Right cardiac atrium (tissue), 5 donors: ENCODE results near the gene CALML3. TPM values are rescaled to one million over a fixed set of nuclear protein-coding genes. Genes with fewer than 3 reads are reported as not detected.
A peak's percentile ranks its signal among the peaks of the same experiment; 100 is the strongest.

Source experiments
- ATAC-seq, 2 donors: fragments of 200-7000 bp; cut with Tn5 transposase; one replicate each; pipeline versions ENCODE4 v1.8.0 to v1.9.1; 2020; ENCODE audit warnings: moderate library complexity in 2 of 2, mild to moderate bottlenecking in 1 of 2
- DNase-seq, 3 donors: peaks; one replicate each; pipeline ENCODE4 v3.0.0-alpha.2; 2020
- H3K27ac ChIP-seq: one replicate; pipeline ENCODE4 v1.5.1; 2013; ENCODE audit warnings: mild to moderate bottlenecking, low read length, control low read depth, moderate library complexity
- H3K27me3 ChIP-seq: one replicate; pipeline ENCODE4 v1.6.1; 2013; ENCODE audit not compliant: control insufficient read depth, insufficient read depth
- H3K4me1 ChIP-seq: one replicate; pipeline ENCODE4 v1.6.1; 2013; ENCODE audit warnings: low read length; ENCODE audit not compliant: control insufficient read depth, insufficient read depth
- H3K4me3 ChIP-seq: one replicate; pipeline ENCODE4 v1.5.1; 2013; ENCODE audit warnings: low read length, control low read depth
- H3K9me3 ChIP-seq: one replicate; pipeline ENCODE4 v1.6.1; 2013; ENCODE audit warnings: low read length; ENCODE audit not compliant: control insufficient read depth
- WGBS: extraction: QIAGEN DNeasy Blood & Tissue Kit; methylation state at CpG from one replicate; pipeline ENCODE4 v1.1.7; 2013; 5-methylcytosine and 5-hydroxymethylcytosine counted together
- intact Hi-C, 4 donors: fragments of 100-400 bp; cut with DNase I; formaldehyde crosslinking; loops; one replicate each; pipeline versions ENCODE4 v1.11.0 to v1.14.0; 2022 to 2023
- polyA plus RNA-seq: library from polyadenylated mRNA; stranded (reverse); fragments of 200-250 nt; gene quantifications from one replicate; pipeline ENCODE4 v1.2.3, GENCODE V29; 2013
- total RNA-seq, 4 donors: library from RNA; stranded (reverse); fragmentation: NEBNext Ultra II Directional; extraction: Animal tissue kit (Norgen Biotek cat#: 25700); gene quantifications; one replicate each; pipeline ENCODE4 v1.2.1, GENCODE V29; 2021
- donor health status: healthy with polysubstance abuse.
- donor health status: DM: no; HTN: yes; CAD: no.
- donor health status: DM: no; HTN: no; CAD: no.
- donor health status: DM: no; HTN: yes; CAD: no; lungs with severe emphysema.
- donor health status: DM: yes; HTN: yes; CAD: no.

CALML3 gene
- total and polyA plus RNA-seq, 5 donors: not detected

- intact Hi-C loops: no loop called here
- H3K4me1 ChIP-seq: no peaks in the 10 kb centered on the region
- H3K9me3 ChIP-seq: no peaks in the 10 kb centered on the region
- no peak overlapping the region for H3K27ac ChIP-seq
- H3K27me3 ChIP-seq: no peaks in the 10 kb centered on the region
- H3K4me3 ChIP-seq: no peak overlapping the region
- 95% methylated on average over 16 of the region's 16 CpGs for WGBS
- DNase-seq (no peak), ATAC-seq (no peak)
Observed at GRCh38 chr10:5530846-5531557, 6.2 kb downstream of the CALML3 start.

GRCh38 chr10:5531558-5532306, 7.0 kb downstream of the CALML3 start:
- intact Hi-C loops: no loop called here
- ATAC-seq: no peak
- DNase-seq: no peak
- WGBS: 69% methylated on average over 10 of the region's 10 CpGs
- Histone ChIP-seq H3K27ac (no peak overlapping the region), H3K4me3 (no peak overlapping the region), H3K9me3 (no peaks in the 10 kb centered on the region), H3K4me1 (no peaks in the 10 kb centered on the region), H3K27me3 (no peaks in the 10 kb centered on the region)

- WGBS: 94% methylated on average over 10 of the region's 10 CpGs
- Histone ChIP-seq H3K27ac (no peak overlapping the region), H3K4me1 (no peaks in the 10 kb centered on the region), H3K4me3 (no peak overlapping the region), H3K27me3 (no peaks in the 10 kb centered on the region), H3K9me3 (no peaks in the 10 kb centered on the region)
- DNase-seq (no peak), ATAC-seq (no peak)
- intact Hi-C loops: no loop called here
Observed at GRCh38 chr10:5532307-5532605, 7.5 kb downstream of the CALML3 start.

DNA sequence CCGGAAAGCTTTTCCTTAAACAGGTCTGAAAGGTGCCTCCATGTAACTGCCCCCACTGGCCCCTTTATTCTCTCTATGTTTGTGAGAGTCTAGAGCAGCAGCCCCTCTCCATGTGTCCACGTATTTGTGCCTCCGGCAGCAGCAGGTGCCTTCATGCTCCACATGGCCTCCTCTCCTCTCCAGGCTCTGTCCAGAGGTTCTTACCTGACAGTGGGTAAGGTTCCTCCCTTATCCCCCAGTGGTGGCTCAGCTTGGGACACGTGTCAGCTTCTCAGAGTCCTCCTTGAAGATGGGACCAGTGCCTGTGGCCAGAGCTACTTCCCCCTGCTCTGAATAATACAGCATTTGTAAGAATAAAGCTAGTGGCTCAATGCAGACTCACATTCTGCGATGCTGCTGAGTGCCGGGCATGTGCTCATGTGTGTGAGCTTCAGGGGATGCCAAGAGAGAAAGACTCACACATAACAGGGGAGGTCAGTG, 7.9 kb downstream of the CALML3 start:
- Histone ChIP-seq H3K27me3 (no peaks in the 10 kb centered on the region), H3K9me3 (no peaks in the 10 kb centered on the region), H3K4me3 (no peak overlapping the region), H3K4me1 (no peaks in the 10 kb centered on the region), H3K27ac (no peak overlapping the region)
- ATAC-seq (no peak), DNase-seq (no peak)
- intact Hi-C loops: no loop called here
- 90% methylated on average over 6 of the region's 6 CpGs for WGBS

DNA sequence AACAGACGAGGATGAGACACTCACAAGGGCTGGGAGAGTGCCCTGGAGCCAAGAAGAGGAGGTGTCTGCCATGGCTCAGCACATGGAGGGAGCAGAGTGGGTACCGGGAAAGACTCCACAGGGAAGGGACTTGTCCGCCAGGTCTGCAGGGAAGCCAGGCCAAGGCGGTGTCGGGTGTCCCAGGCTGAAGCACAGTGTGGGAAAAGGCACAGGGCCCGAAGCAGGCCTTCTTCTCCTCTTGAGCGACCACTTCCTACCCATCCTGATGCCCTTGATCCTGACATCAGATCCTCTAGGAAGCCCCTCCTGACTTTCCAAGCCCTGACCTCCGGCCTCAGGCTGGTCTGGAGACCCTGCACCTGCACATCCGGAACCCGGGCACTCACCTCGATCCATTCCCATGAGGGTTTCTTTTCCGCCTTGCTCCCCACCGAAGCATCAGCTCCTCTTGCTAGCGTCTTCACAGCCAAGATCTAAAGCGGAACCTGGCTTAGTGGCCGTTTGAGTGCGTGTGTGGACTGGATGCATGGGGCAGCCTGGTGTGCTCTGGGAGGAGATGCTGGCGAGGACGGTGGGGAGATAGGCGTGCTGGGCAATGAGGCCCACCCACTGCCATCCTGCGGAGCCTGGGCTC, 8.5 kb downstream of the CALML3 start:
- whole genome bisulfite sequencing: 93% methylated on average over 21 of the region's 21 CpGs
- H3K4me1 ChIP-seq: no peaks in the 10 kb centered on the region
- no peaks in the 10 kb centered on the region for H3K9me3 ChIP-seq
- no peak for DNase-seq
- intact Hi-C loops: no loop called here
- H3K4me3 ChIP-seq: no peak overlapping the region
- no peak for ATAC-seq
- H3K27me3 ChIP-seq: no peaks in the 10 kb centered on the region
- H3K27ac ChIP-seq: no peak overlapping the region

DNA sequence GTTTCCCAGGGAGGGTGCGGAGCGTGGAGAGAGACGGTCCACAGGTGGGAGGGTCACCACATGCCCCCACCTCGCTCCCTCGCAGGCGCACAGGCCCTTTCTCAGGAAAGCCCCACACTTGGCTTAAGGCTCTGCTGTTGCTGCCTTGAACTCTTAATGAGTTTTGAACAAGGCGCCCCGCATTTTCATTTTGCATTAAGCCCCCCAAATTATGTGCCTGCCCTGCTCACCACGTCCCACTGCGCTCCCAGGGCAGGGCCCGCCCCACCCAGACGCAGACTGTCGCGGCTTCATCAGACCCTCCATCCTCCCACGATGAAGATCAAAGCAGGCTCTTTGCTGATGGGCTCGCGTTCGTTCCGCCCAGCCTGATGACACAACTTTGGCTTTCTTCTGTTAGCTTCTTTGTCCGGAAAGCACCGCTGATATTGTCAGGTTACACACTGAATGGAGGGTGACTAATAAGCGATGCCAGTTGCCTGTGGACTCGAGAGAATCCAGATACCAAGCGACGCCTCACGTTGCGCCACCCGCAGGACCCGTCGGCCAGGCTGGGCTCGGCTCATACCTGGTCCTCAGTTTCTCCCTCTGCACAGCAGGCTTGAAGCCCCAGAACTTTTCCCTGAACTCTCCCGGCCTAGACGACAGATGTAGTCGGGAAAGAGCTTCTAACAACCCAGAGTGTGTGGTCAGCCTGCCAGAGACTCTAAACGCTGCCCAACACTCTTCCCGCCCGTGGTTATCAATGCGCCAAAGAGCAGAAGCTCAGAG, 9.5 kb downstream of the CALML3 start:
- no peaks in the 10 kb centered on the region for H3K27me3 ChIP-seq
- H3K9me3 ChIP-seq: no peaks in the 10 kb centered on the region
- H3K4me3 ChIP-seq: no peak overlapping the region
- ATAC-seq (peak; percentile 50 to 52), DNase-seq (peak in 1 of 3 donors; percentile 74)
- H3K27ac ChIP-seq: no peak overlapping the region
- WGBS: 76% methylated on average over 38 of the region's 38 CpGs
- intact Hi-C loops: no loop called here
- H3K4me1 ChIP-seq: no peaks in the 10 kb centered on the region

- Histone ChIP-seq H3K4me1 (no peaks in the 10 kb centered on the region), H3K27me3 (no peaks in the 10 kb centered on the region), H3K4me3 (no peak overlapping the region), H3K27ac (no peak overlapping the region), H3K9me3 (no peaks in the 10 kb centered on the region)
- peak; percentile 78 to 89 for ATAC-seq
- intact Hi-C loops: no loop called here
- DNase-seq: no peak
- WGBS: 58% methylated on average over 8 of the region's 8 CpGs
Observed at GRCh38 chr10:5534880-5535856, 10.4 kb downstream of the CALML3 start.

DNA sequence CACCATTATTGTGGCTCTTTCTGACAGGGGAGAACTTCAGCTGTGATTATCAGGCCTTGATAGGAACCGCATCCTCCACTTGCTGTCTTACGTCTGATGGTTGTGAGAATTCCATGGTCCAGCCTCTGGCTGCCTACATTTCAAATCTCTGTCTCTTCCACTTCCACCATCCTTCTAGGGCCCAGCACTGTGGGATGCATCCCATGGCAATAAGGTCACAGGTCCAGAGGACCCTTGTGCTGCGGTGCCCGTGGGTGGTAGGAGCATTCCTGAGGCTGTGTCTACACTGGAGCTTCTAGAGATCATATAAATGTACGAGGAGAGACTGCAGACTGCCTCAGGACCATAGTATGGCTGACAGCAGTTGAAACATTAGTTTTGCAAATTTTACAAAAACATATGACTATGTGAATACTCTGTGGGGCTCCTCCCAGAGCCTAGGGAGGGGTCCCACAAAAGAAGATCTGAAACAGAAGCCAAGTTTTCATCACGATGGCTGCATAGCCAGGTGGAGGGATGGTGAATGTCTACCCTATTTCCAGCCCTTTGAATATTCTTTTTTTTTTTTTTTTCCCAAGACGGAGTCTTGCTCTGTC, 11.8 kb downstream of the CALML3 start:
- WGBS: 91% methylated on average over 7 of the region's 7 CpGs
- DNase-seq (no peak), ATAC-seq (no peak)
- intact Hi-C loops: no loop called here
- Histone ChIP-seq H3K27me3 (no peaks in the 10 kb centered on the region), H3K9me3 (no peaks in the 10 kb centered on the region), H3K27ac (no peak overlapping the region), H3K4me1 (no peaks in the 10 kb centered on the region), H3K4me3 (no peak overlapping the region)

DNA sequence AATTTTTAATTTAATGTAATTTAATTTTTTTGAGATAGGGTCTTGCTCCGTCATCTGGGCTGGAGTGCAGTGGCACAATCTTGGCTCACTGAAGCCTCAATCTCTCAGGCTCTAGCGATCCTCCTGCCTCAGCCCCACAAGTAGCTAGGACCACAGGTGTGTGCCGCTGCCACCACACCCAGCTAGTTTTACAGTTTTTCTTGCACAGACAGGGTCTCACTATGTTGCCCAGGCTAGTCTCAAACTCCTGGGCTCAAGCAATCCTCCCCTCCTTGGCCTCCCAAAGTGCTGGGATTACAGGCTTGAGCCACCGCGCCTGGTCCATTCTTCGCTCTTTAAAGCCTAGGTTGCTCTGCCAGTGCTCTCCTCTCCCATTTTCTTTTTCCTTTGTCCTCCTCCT, 12.9 kb downstream of the CALML3 start:
- WGBS: 88% methylated on average over 6 of the region's 6 CpGs

GRCh38 chr10:5538446-5538845, 13.7 kb downstream of the CALML3 start:
- no peak for DNase-seq
- intact Hi-C loops: no loop called here
- WGBS: 88% methylated on average over 9 of the region's 9 CpGs

More for the DNA sequence above, 12.9 kb downstream of the CALML3 start:
- Histone ChIP-seq H3K4me1 (no peaks in the 10 kb centered on the region), H3K27me3 (no peaks in the 10 kb centered on the region), H3K4me3 (no peak overlapping the region), H3K9me3 (no peaks in the 10 kb centered on the region), H3K27ac (no peak overlapping the region)
- no peak for DNase-seq
- ATAC-seq: no peak
- intact Hi-C loops: no loop called here

More at GRCh38 chr10:5538446-5538845, 13.7 kb downstream of the CALML3 start:
- no peak overlapping the region for H3K27ac ChIP-seq
- H3K4me1 ChIP-seq: no peaks in the 10 kb centered on the region
- H3K9me3 ChIP-seq: no peaks in the 10 kb centered on the region
- ATAC-seq: no peak
- H3K4me3 ChIP-seq: no peak overlapping the region
- no peaks in the 10 kb centered on the region for H3K27me3 ChIP-seq
